ENCODE data around the gene INPP5K. TPM values are rescaled to one million over a fixed set of nuclear protein-coding genes. Genes with fewer than 3 reads are reported as not detected.

The INPP5K gene
- total RNA-seq, 1 donor from 2014 or later = 29.8 TPM

DNA sequence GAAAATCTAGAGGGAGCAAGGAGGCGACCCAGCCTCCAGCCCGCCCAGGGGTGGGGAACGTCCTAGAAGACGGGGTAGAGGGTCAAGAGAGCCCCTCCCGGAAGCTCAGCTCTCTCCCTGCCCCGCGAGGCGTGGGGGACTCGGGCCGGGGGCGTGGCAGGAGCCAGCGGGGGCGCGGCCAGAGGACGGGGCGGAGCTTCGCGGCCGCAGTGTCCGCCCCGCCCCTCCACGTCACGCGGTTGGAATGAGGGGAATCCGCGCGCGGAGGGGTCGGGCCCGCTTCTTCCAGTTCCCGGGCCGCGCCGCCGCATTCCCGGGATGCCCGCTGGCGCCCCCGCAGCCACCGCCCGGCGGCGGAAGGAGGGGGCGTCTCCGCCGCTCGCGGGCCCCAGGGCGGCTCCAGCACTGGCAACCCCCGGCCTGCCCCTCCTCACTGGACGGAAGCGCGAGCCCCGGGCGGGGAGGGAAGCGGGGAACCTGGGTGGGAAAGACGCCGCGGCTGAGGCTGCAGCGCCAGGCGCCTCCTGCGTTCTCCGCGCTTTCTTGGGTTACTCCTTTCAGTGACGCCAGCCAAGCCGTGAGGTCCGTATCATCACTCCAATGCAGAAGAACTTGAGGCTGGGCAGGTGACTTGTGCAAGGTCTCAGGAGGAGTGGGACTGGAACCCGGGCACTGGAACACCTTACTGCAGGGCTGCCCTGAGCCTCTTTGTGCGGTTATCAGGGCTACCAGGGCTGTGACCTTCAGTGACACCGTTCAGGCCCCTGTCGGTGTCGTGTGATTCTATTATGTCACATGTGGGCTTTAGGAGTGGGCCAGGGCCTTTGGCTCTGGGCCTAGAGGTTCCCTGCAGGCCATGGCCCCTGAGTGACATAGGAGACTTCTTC, 28.2 kb downstream of the INPP5K start:
- peak; percentile 84 for DNase-seq (ENCODE audit: low spot score, unreplicated experiment)
- Mint-ChIP-seq H3K36me3 (ENCODE audit: insufficient read depth) (peaks cover 2% of the 10 kb centered on the region), H3K4me3 (ENCODE audit: low read depth) (peak overlapping the region; percentile 73), H3K4me1 (ENCODE audit: low read depth) (peaks cover 17% of the 10 kb centered on the region), H3K27ac (peak overlapping the region; percentile 93), H3K9me3 (ENCODE audit: low read depth) (no peaks in the 10 kb centered on the region), H3K27me3 (peaks cover 8% of the 10 kb centered on the region)
- TF ChIP-seq, protein P1, sequence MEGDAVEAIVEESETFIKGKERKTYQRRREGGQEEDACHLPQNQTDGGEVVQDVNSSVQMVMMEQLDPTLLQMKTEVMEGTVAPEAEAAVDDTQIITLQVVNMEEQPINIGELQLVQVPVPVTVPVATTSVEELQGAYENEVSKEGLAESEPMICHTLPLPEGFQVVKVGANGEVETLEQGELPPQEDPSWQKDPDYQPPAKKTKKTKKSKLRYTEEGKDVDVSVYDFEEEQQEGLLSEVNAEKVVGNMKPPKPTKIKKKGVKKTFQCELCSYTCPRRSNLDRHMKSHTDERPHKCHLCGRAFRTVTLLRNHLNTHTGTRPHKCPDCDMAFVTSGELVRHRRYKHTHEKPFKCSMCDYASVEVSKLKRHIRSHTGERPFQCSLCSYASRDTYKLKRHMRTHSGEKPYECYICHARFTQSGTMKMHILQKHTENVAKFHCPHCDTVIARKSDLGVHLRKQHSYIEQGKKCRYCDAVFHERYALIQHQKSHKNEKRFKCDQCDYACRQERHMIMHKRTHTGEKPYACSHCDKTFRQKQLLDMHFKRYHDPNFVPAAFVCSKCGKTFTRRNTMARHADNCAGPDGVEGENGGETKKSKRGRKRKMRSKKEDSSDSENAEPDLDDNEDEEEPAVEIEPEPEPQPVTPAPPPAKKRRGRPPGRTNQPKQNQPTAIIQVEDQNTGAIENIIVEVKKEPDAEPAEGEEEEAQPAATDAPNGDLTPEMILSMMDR (IDR thresholded peaks at IDR 0.05; ENCODE audit: unreplicated experiment) = no peak

DNA sequence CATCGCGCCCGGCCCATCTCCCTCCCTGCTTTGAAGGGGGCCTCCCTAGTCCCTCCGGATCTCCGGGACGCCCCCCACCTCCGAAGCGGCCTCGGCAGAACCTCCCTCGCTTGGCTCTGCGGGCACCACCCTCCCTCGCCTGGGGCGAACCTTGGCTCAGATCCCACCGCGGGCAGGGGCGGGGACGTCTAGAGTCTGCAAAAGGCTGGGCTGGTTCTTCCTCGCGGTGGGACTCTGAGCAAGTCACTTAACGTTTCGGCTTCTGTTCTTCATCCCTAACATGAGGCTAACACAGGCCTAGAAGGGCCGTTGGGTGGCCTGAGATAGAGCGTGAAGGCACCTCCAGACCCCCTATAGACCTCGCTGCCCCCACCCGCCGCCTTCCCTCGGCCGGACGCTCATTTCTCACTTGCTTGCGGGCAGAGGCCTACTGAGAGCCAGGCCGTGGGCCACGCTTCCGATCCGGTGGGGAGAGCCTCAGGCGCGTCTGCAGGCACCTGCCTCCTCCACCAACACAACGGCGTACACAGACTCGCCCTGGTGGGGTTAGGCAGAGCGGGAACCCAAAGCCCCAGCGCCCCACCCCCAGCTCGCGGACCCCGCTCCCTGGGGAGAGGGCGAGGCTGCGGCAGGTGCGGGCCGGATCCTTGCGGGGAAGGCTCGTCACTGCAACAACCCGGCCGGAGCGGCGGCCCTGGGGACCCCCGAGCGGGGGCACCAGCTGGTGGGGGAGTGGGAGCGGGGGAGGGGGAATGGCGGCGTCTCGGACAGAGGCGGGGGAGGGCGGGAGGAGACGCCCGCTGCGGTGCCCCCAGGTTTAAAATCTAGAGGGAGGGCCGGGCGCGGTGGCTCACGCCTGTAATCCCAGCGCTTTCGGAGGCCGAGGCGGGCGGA, 29.4 kb downstream of the INPP5K start:
- peak; percentile 32 for DNase-seq (ENCODE audit: low spot score, unreplicated experiment)
- Mint-ChIP-seq H3K9me3 (ENCODE audit: low read depth) (no peaks in the 10 kb centered on the region), H3K4me1 (ENCODE audit: low read depth) (peaks cover 17% of the 10 kb centered on the region), H3K4me3 (ENCODE audit: low read depth) (peak overlapping the region; percentile 73), H3K27me3 (peaks cover 5% of the 10 kb centered on the region), H3K36me3 (ENCODE audit: insufficient read depth) (peaks cover 2% of the 10 kb centered on the region), H3K27ac (peak overlapping the region; percentile 93)
- TF ChIP-seq, protein P1 (IDR thresholded peaks at IDR 0.05; ENCODE audit: unreplicated experiment) = no peak

DNA sequence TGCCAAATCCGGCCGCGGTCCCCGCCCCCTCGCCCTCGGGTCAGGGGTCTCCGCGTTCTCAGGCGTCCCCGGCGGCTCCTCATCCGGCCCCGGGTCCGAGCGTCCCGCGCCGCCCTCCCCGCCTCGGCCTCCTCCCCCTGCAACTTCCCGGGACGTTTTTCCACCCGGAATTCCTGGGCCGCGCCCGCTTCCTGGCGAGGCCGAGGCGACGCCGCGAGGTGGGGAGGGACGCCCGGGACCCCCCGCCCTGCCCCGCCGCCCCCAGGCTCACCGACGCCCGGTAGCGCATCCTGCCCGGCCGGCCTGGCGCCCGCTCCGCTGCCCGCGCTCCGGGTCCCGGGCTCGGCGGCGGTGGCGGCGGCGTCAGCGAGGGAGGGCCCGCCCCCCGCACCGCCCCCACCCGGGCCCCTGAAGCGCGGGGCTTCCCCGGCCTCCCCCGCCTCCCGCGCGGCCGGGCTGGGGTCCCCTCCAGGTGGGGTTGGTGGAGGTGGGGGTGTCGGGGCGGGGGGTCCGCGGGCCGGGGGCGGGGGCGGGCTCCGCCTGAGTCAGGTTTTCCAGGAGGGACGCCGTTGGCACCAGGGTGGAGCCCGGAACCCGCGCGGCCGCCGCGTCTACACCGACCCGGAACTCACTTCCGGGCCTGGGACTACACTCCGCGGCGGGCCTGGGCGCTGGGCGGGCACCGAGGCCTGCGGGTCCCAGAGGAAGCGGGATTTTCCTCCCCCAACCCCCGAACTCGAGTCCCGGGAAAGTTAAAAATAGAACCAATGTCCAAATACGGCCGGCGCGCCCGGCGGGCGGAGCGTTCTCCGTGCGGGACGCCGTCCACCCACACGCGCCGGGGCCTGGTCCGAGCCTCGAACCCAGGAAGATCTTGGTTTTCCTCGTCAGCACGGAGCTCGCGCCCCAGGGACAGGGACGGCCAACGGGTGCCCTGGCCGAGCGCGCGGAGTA, 30.7 kb downstream of the INPP5K start:
- H3K27ac Mint-ChIP-seq = no peak overlapping the region
- no peak for DNase-seq (ENCODE audit: low spot score, unreplicated experiment)
- TF ChIP-seq, protein P1 (IDR thresholded peaks at IDR 0.05; ENCODE audit: unreplicated experiment) = no peak
- peaks cover 8% of the 10 kb centered on the region for H3K36me3 Mint-ChIP-seq (ENCODE audit: insufficient read depth)
- H3K27me3 Mint-ChIP-seq = peaks cover 3% of the 10 kb centered on the region
- peaks cover 15% of the 10 kb centered on the region for H3K4me1 Mint-ChIP-seq (ENCODE audit: low read depth)
- H3K4me3 Mint-ChIP-seq (ENCODE audit: low read depth) = peak overlapping the region; percentile 82
- no peaks in the 10 kb centered on the region for H3K9me3 Mint-ChIP-seq (ENCODE audit: low read depth)

DNA sequence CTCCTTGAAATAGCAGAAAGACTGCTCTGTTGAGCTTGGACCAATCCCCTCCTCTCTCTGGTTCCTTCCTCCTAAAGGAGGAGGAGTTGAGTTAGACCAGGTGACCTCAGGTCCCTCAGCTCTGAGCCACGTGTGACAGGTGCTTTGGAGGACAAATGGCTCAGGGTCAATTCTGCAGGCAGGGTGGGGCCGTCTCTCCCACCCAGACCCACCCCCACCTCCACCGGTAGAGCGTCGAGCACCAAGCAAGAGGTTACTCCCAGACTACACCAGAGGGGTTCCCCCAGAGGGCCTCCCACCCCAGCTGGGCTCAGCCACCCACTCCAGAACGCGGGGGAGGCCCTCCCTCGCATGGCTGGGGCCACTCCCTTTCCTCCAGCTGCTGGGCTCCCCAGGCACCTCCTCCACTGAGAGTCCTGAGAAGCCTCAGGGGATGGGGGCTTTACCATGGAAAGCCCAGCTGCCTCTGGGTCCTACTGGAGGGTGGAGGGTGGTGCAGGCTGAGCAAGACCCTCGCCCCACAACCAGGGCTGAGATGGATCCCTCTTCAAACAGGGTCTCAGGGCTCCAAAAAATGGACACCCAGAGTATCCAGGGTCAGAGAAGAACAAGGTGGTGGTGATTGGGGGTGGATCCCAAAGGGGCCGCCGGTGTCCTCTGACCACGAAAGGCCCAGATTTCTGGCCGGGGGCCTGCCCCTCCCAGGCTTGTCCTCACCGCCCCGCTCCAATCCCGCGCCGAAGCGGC, 31.6 kb downstream of the INPP5K start:
- no peaks in the 10 kb centered on the region for H3K9me3 Mint-ChIP-seq (ENCODE audit: low read depth)
- TF ChIP-seq, protein P1 (IDR thresholded peaks at IDR 0.05; ENCODE audit: unreplicated experiment) = peak; percentile 51
- peak overlapping the region; percentile 82 for H3K4me3 Mint-ChIP-seq (ENCODE audit: low read depth)
- H3K4me1 Mint-ChIP-seq (ENCODE audit: low read depth) = peaks cover 12% of the 10 kb centered on the region
- peak; percentile 41 for DNase-seq (ENCODE audit: low spot score, unreplicated experiment)
- H3K36me3 Mint-ChIP-seq (ENCODE audit: insufficient read depth) = peaks cover 8% of the 10 kb centered on the region
- H3K27ac Mint-ChIP-seq = peak overlapping the region; percentile 93
- peaks cover 3% of the 10 kb centered on the region for H3K27me3 Mint-ChIP-seq
